ENCODE measurements around the gene PLB1.

PLB1 gene

DNA sequence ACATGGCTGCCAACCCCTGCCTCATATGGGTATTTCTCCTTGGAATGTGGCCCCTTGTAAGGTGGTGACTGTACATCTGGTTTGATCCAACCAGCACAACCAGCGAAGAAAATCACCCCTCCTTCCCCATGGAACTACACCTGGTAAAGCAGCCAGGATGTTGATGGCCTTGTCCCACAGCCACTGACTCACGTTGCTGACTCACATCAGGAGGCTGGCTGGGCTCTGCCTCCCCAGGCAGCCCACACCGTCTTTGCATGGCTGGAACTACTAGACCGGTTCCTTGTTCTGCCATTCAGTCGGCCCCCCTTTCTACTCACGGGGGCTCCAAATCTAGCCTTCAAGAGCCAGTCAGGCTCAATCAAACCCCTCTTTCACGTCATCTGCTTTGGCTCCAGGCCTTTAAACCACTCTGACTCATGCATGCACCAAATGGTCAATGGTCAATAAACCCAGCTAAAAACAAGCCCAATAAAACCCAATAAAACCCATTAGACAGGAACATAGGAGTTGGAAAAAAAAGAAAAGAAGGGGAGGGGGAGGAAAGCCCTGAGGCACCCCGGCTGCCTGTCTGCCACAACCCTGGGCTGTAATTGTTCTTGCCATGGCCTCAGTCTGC is 114.8 kb downstream of the PLB1 start:
- DNase-seq (ENCODE audit: low read depth in 3 of 3) = peak in 2 of 3 donors; percentile 36 to 54

GRCh38 chr2:28612131-28612812 is 116.4 kb downstream of the PLB1 start:
- no peak for DNase-seq (ENCODE audit: low read depth in 3 of 3)

GRCh38 chr2:28613186-28613585 is 117.3 kb downstream of the PLB1 start:
- no peak for DNase-seq (ENCODE audit: low read depth in 3 of 3)

GRCh38 chr2:28613633-28614501 is 118.0 kb downstream of the PLB1 start:
- peak in 1 of 3 donors; percentile 54 for DNase-seq (ENCODE audit: low read depth in 3 of 3)

- DNase-seq (ENCODE audit: low read depth in 3 of 3) = no peak
These were observed 119.8 kb downstream of the PLB1 start for GRCh38 chr2:28615706-28616105.

GRCh38 chr2:28616396-28616999 is 120.6 kb downstream of the PLB1 start:
- no peak for DNase-seq (ENCODE audit: low read depth in 3 of 3)

- no peak for DNase-seq (ENCODE audit: low read depth in 3 of 3)
These were observed 121.8 kb downstream of the PLB1 start for GRCh38 chr2:28617502-28618184.

GRCh38 chr2:28618221-28619141 is 122.6 kb downstream of the PLB1 start:
- DNase-seq (ENCODE audit: low read depth in 3 of 3) = no peak

DNA sequence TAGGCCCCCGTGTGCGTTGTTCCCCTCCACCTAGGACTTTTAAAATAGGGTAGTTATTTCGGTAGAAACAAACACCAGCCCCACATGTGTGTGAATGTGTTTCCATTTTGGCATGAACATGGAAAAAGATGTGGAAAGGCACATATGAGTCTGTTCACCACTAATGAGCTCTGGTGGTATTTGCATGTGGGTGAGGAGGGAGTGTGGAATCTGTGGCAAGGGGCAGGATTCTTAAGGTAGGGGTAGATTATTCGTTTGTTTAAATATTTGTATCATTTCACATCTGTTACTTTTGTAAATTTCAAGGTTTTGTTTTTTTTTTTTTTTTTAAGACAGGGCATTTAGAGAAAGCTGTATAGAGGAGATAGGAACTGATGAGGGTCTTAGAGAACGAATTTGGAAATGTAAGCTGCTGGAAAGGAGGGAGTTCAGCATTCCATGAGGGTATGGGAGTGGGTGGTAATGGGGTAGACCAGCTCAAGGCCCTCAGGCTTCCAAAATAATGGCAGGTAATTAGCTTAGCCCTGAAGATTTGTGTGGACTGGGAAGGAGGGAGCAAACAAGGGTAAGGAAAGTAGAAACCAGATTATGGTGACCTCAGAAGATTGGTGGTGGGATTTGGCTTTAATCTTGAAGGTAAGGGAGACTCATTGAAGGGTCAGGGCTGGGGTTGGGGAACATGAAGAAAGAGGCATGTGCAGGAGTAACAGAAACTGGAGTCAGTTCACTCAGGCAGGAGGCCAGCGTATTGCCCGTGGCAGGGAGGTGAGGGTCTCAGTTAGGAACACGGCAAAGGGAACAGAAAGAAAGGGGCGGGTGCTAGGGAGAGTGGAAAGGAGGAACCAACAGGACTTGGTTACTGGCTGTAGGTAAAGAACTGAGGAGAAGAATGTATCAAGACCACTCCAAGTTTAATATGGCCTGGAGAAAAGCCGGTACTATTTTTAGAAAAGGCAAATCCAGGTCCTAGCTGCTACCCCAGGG is 123.6 kb downstream of the PLB1 start:
- no peak for DNase-seq (ENCODE audit: low read depth in 3 of 3)

DNA sequence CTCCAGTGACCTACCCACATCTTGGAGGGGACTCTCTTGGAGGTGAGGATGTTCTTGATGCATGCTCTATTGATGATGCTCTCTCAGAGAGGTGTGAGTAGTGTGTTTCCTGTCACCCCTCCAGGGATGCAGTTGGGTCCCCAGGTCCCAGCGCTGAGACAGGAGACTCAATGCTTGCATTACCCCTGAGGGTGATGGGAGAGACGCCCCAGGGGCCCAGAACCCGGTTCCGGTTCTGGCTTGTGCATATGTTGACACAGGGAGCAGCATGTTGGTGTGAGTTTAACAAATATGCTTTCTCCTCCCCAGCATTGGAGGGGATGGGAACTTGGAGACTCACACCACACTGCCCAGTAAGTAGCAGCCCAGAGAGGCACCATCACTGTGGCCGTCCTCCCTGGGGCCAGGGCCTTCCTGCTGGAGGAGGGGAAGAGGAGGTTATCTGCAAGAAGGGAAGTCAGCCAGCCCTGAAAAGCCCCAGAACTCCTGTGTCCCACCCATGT is 124.5 kb downstream of the PLB1 start:
- no peak for DNase-seq (ENCODE audit: low read depth in 3 of 3)

GRCh38 chr2:28620801-28621171 is 124.9 kb downstream of the PLB1 start:
- DNase-seq (ENCODE audit: low read depth in 3 of 3) = no peak

DNA sequence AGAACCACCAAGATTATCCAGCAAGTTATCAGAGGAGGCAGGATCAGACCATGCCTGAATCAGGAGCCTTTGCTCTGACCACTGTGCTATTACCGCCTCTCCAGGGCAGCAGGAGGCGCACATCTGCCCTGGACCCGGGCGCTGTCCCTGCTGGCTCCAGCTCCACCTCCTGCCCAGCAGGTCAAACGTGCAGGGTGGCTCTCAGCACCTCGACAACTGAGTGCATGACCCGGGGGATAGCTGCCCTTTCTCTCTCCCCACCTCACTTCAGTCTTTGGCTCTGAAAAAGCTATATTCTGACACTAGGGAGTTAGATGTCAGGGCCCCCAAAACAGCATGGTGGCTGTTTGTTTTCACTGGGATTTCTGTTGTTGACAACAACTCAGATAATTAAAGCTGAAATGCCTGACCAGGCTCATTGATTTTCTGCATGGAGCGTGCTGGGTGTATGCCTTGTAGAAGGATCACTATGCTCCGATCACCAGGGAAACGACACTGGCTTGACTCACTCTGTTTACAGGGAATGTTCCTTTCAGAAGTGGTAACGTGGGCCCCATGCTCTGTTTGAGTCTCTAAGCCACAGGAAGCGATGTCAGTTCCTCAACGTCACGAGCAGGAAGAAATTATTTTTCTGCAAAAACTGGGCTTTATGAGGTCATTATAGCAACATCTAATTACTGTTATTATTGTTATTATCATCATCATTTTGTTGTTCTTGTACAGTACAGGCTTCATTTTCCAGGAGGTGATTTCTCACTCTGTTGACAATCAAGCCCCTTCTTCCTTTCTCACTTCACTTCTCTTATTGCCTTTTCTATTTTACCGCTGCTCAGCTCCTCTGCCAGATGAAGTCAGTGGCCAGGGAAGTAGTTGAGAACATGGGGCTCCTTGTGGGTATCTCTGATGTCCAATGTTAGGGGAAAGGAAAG is 125.6 kb downstream of the PLB1 start:
- peak; percentile 44 to 51 (median 47) for DNase-seq (ENCODE audit: low read depth in 3 of 3)

- no peak for DNase-seq (ENCODE audit: low read depth in 3 of 3)
These were observed 126.2 kb downstream of the PLB1 start for GRCh38 chr2:28622101-28622499.

DNA sequence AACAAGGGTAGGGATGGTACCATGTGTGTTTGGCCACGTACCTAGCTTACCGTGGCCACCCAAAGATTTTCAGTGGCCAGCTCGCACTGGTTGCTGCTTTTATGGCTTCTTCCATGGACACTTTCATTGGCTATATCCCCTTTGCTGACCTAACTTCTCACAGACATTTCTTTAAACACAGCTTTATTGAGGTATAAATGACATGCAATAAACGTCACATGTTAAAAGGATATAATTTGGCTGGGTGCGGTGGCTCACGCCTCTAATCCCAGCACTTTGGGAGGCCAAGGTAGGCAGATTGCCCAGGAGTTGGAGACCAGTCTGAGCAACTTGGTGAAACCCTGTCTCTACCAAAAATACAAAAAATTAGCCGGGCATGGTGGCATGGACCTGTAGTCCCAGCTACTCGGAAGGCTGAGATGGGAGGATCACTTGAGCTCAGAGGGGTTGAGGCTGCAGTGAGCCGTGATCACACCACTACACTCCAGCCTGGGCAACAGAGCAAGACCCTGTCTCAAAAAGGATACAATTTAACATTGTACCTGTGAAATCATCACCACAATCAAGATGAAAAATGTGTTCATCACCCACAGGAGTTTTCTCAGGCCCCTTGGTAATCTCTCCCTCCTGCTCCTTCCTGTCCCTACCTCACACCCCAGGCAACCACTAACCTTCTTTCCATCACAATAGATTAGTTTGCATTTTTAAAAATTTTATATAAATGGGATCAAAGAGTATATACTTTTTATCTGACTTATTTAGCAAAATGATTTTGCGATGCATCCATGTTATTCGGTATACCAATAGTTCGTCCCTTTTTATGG is 127.9 kb downstream of the PLB1 start:
- no peak for DNase-seq (ENCODE audit: low read depth in 3 of 3)

DNA sequence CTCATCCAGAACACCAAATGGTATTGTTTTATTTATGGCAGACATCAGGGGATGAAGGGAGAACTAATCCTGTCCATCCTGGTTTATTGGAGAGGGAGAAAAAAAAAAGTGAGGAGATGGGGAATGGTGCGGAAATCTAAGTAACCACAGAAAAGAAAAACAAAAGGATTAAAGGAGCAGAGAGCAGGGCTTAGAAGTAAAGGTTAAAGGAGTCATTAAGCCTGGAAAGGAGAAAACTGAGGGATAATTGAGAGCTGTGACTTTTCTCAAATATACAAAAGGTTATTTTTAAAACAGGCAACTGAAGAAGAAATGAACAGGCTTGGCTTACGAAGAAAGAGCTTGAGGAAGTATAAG is 128.6 kb downstream of the PLB1 start:
- no peak for DNase-seq (ENCODE audit: low read depth in 3 of 3)

DNA sequence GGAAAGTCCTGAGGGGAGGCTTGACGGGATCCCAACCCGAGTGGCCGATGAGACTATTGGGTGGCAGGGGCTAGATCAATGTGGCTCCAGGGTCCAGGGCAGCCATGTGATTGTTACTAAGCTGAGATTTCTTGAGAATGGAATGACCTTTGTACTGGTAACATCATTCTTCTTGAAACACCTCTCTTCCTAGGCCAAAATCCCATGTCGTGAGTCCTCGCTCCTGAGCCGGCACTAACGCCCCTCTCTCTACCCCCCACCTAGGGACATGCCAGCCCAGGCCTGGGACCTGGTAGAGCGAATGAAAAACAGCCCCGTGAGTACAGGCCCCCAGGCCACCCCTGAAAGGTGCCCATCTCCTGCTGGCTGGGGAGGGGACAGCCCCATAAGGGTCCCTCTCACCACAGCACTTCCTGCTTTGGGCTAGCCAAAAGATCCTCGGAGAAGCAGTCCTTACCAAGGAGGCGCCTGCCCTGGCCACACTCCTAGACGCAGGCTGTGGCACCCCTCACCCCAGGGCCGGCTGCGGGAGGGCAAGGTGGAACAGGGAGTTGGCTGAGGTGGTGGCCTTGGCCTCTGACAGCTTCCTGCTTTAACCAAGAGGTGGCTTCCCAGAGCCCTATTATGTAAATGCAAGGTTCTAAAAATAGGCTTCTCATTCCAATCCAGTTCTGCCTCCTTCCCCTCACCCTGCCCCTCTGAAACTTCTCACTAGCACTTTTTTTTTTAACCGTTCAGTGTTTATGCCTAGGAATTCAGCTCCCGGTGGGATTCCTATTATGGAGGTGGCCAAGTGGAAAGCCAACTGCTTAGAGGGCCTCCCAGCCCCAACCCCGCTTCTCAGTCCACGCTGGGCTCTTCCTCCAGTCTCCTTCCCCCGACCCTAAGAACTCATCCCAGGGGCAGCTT is 129.2 kb downstream of the PLB1 start:
- peak in 1 of 3 donors; percentile 40 for DNase-seq (ENCODE audit: low read depth in 3 of 3)

All from stimulated activated CD4-positive, alpha-beta T cell treated with anti-CD3 and anti-CD28 coated beads, TNF-alpha, amount 100 ng/mL, for 48 hours (primary cell).